Gastroesophageal sphincter (tissue), 3 donors: Measurements from ENCODE around the gene RNF215.

ENCODE experiments used
- EP300 ChIP-seq: sonication (generic); formaldehyde crosslinking; IDR thresholded peaks from one replicate; pipeline ENCODE4 v1.6.1; 2017; ENCODE audit warnings: antibody characterized with exemption, mild to moderate bottlenecking
- POLR2A ChIP-seq, 2 donors: fragments of 450-650 bp; IDR thresholded peaks; one replicate each; pipeline ENCODE4 v1.6.1; 2017; ENCODE audit warnings: antibody characterized with exemption in 2 of 2, mild to moderate bottlenecking in 2 of 2, moderate library complexity in 1 of 2
- POLR2AphosphoS5 ChIP-seq: sonication (generic); formaldehyde crosslinking; IDR thresholded peaks from one replicate; pipeline ENCODE4 v1.6.1; 2017; ENCODE audit warnings: antibody characterized with exemption
- TF ChIP-seq, protein P1 (sequence below), 4 experiments: fragments of 200-600 bp in 2 of 4; fragments of 450-650 bp in 2 of 4; sonication (generic) in 1 of 4; IDR thresholded peaks; one replicate each; pipeline ENCODE4 v1.5.1; 2017 to 2019; ENCODE audit warnings: antibody characterized with exemption in 4 of 4, mild to moderate bottlenecking in 2 of 4, moderate library complexity in 2 of 4

DNA sequence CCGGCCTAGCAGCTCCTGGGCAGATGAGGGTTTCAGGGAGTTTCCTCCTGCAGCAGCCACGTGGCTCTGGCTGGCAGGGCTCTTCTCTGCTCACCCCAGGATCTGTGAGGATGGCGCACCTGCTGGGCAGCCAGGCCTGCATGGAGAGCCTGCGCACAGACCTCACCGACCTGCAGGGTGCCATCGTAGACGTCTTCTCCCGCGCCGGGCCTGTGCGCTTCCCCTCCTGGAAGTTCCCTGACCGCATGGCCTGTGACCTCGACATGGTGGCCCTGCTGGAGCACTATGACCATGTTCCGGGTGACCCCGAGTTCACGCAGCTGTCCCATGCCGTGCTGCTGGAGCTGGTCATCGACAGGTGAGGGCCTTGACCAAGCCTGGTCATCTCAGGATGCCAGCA, 21.3 kb downstream of the RNF215 start:
- TF ChIP-seq POLR2A (IDR thresholded peaks at IDR 0.05) = no peak
- no peak for TF ChIP-seq EP300
- TF ChIP-seq, protein P1, sequence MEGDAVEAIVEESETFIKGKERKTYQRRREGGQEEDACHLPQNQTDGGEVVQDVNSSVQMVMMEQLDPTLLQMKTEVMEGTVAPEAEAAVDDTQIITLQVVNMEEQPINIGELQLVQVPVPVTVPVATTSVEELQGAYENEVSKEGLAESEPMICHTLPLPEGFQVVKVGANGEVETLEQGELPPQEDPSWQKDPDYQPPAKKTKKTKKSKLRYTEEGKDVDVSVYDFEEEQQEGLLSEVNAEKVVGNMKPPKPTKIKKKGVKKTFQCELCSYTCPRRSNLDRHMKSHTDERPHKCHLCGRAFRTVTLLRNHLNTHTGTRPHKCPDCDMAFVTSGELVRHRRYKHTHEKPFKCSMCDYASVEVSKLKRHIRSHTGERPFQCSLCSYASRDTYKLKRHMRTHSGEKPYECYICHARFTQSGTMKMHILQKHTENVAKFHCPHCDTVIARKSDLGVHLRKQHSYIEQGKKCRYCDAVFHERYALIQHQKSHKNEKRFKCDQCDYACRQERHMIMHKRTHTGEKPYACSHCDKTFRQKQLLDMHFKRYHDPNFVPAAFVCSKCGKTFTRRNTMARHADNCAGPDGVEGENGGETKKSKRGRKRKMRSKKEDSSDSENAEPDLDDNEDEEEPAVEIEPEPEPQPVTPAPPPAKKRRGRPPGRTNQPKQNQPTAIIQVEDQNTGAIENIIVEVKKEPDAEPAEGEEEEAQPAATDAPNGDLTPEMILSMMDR (IDR thresholded peaks at IDR 0.05) = no peak
- no peak for TF ChIP-seq POLR2AphosphoS5
